Naive thymus-derived CD4-positive, alpha-beta T cell (primary cell): ENCODE measurements around the gene VAV2. TPM values are rescaled to one million over a fixed set of nuclear protein-coding genes. Genes with fewer than 3 reads are reported as not detected.

Experiments
- ATAC-seq: fragments of 150-1000 bp; cut with Tn5 transposase; 2 replicates; pipeline ENCODE4 v1.10.0; 2021; ENCODE audit warnings: mild to moderate bottlenecking, moderate library complexity
- CTCF ChIA-PET: fragments of 350-600 bp; sonication (Branson Sonifier 250); formaldehyde crosslinking; loops from one replicate; lab custom pipeline; 2021; ENCODE audit warnings: antibody characterized with exemption; lab: Charles Lee
- POLR2A ChIA-PET: fragments of 350-600 bp; sonication (Branson Sonifier 250); formaldehyde crosslinking; loops from one replicate; lab custom pipeline; 2021; ENCODE audit warnings: antibody characterized with exemption, inconsistent platforms; lab: Charles Lee
- DNase-seq, 9 donors: peaks; one replicate each; pipeline versions ENCODE4 v3.0.0 to v3.0.0-alpha.2; 2020 to 2022; ENCODE audit warnings: mixed read lengths in 1 of 9
- H3K27ac ChIP-seq: one replicate; pipeline ENCODE4 v1.7.0; 2013; ENCODE audit warnings: mild to moderate bottlenecking, low read depth, low read length, moderate library complexity
- H3K27me3 ChIP-seq, 2 donors: one replicate each; pipeline ENCODE4 v1.7.0; 2013; ENCODE audit warnings: low read length in 2 of 2, mild to moderate bottlenecking in 2 of 2, moderate library complexity in 2 of 2; ENCODE audit not compliant: control insufficient read depth in 2 of 2, insufficient read depth in 2 of 2
- H3K36me3 ChIP-seq, 3 experiments: 1 replicate in 2 of 3; 2 replicates in 1 of 3; pipeline ENCODE4 v1.7.0; 2013; ENCODE audit warnings: low read length in 3 of 3, mild to moderate bottlenecking in 3 of 3, moderate library complexity in 1 of 3; ENCODE audit not compliant: insufficient read depth in 3 of 3, control insufficient read depth in 2 of 3
- H3K4me1 ChIP-seq, 2 donors: one replicate each; pipeline ENCODE4 v1.7.0; 2013; ENCODE audit warnings: low read length in 2 of 2, mild to moderate bottlenecking in 2 of 2, moderate library complexity in 1 of 2; ENCODE audit not compliant: control insufficient read depth in 2 of 2, insufficient read depth in 2 of 2
- H3K4me3 ChIP-seq: 2 replicates; pipeline ENCODE4 v1.7.0; 2013; ENCODE audit warnings: mild to moderate bottlenecking, low read length
- H3K9me3 ChIP-seq, 3 experiments: 1 replicate in 2 of 3; 2 replicates in 1 of 3; pipeline ENCODE4 v1.7.0; 2013; ENCODE audit warnings: low read length in 3 of 3; ENCODE audit not compliant: control insufficient read depth in 2 of 3
- H3K27ac Mint-ChIP-seq, 9 donors: one replicate each; pipeline ENCODE4 v1.8.0; 2020 to 2022; ENCODE audit warnings: mixed read lengths in 9 of 9, mild to moderate bottlenecking in 8 of 9, moderate library complexity in 5 of 9, inconsistent platforms in 2 of 9
- H3K27me3 Mint-ChIP-seq, 5 donors: one replicate each; pipeline ENCODE4 v1.8.0; 2021 to 2022; ENCODE audit warnings: mixed read lengths in 5 of 5, mild to moderate bottlenecking in 1 of 5
- H3K36me3 Mint-ChIP-seq, 5 donors: one replicate each; pipeline ENCODE4 v1.8.0; 2020 to 2022; ENCODE audit warnings: mixed read lengths in 5 of 5, mild to moderate bottlenecking in 3 of 5, inconsistent platforms in 1 of 5
- H3K4me1 Mint-ChIP-seq, 7 donors: one replicate each; pipeline ENCODE4 v1.8.0; 2020 to 2022; ENCODE audit warnings: mixed read lengths in 7 of 7, mild to moderate bottlenecking in 3 of 7, inconsistent platforms in 1 of 7
- H3K4me3 Mint-ChIP-seq, 10 donors: one replicate each; pipeline ENCODE4 v1.8.0; 2020 to 2022; ENCODE audit warnings: mild to moderate bottlenecking in 10 of 10, mixed read lengths in 10 of 10, moderate library complexity in 6 of 10, inconsistent platforms in 2 of 10
- H3K9me3 Mint-ChIP-seq, 11 donors: one replicate each; pipeline ENCODE4 v1.8.0; 2020 to 2022; ENCODE audit warnings: mixed read lengths in 11 of 11, mild to moderate bottlenecking in 4 of 11, inconsistent platforms in 1 of 11, moderate library complexity in 1 of 11
- intact Hi-C, 2 donors: fragments of 100-400 bp; cut with micrococcal nuclease; formaldehyde crosslinking; loops; one replicate each; pipeline ENCODE4 v1.15.1; 2023
- polyA plus RNA-seq, 2 donors: library from polyadenylated mRNA; unstranded; fragments of 300-500 nt; fragmentation: Illumina TruSeq; gene quantifications; one replicate each; pipeline ENCODE4 v1.2.3, GENCODE V29; 2021
- total RNA-seq, 6 experiments: library from RNA in 5 of 6; stranded (reverse) in 5 of 6; gene quantifications; 1 replicate in 5 of 6; 2 replicates in 1 of 6; pipeline ENCODE4 v1.2.3 and lab custom pipeline; 2021 to 2026

The VAV2 gene
- total and polyA plus RNA-seq, 7 experiments from 2014 or later: 0.18 to 14.4 (median 1.9) TPM

GRCh38 chr9:133716564-133717112, 275.5 kb downstream of the VAV2 start:
- no peaks in the 10 kb centered on the region for H3K9me3 ChIP-seq
- Mint-ChIP-seq H3K9me3 (peaks cover 0 to 4% (median 0%) of the 10 kb centered on the region in 11 donors), H3K4me3 (no peak overlapping the region), H3K27ac (peak overlapping the region in 1 of 9 donors; percentile 55), H3K36me3 (no peaks in the 10 kb centered on the region), H3K27me3 (peaks cover 0 to 5% (median 0%) of the 10 kb centered on the region in 5 donors), H3K4me1 (peaks cover 0 to 7% (median 6%) of the 10 kb centered on the region in 7 donors)
- POLR2A ChIA-PET: interaction anchor here (1.1 to 2.1 kb wide), 2 partner anchors 40 to 60 kb away, joined by 4 to 8 read pairs; no protein-coding TSS in a partner anchor
- intact Hi-C loops: no loop called here
- H3K4me3 ChIP-seq: no peak overlapping the region
- CTCF ChIA-PET: interaction anchor here (0.7 to 2.6 kb wide), 8 partner anchors 9 to 183 kb away, joined by 3 to 8 read pairs (median 4); no protein-coding TSS in a partner anchor
- peaks cover 0 to 7% of the 10 kb centered on the region in 2 donors for H3K4me1 ChIP-seq
- DNase-seq (no peak), ATAC-seq (no peak)
- no peaks in the 10 kb centered on the region for H3K27me3 ChIP-seq
- H3K36me3 ChIP-seq: no peaks in the 10 kb centered on the region
- no peak overlapping the region for H3K27ac ChIP-seq

GRCh38 chr9:133715866-133716563, 276.1 kb downstream of the VAV2 start:
- Mint-ChIP-seq H3K36me3 (no peaks in the 10 kb centered on the region), H3K27me3 (no peaks in the 10 kb centered on the region), H3K4me1 (peaks cover 0 to 7% (median 6%) of the 10 kb centered on the region in 7 donors), H3K9me3 (peaks cover 0 to 4% (median 0%) of the 10 kb centered on the region in 11 donors), H3K27ac (peak overlapping the region in 5 of 9 donors; percentile 66 to 93 (median 78)), H3K4me3 (no peak overlapping the region)
- no peaks in the 10 kb centered on the region for H3K27me3 ChIP-seq
- intact Hi-C loops: loop anchor here (1.0 kb wide), 2 partner anchors 60 to 112 kb away; no protein-coding TSS in a partner anchor
- H3K9me3 ChIP-seq: no peaks in the 10 kb centered on the region
- ChIA-PET POLR2A (interaction anchor here (1.1 to 2.1 kb wide), 3 partner anchors 14 to 59 kb away, joined by 4 to 12 read pairs (median 8); no protein-coding TSS in a partner anchor), CTCF (interaction anchor here (0.7 to 2.6 kb wide), 10 partner anchors 9 to 182 kb away, joined by 3 to 8 read pairs (median 4); no protein-coding TSS in a partner anchor)
- no peak overlapping the region for H3K4me3 ChIP-seq
- DNase-seq (peak in 7 of 9 donors; percentile 36 to 63 (median 47)), ATAC-seq (peak; percentile 62)
- no peaks in the 10 kb centered on the region for H3K36me3 ChIP-seq
- H3K27ac ChIP-seq: no peak overlapping the region
- peaks cover 0 to 7% of the 10 kb centered on the region in 2 donors for H3K4me1 ChIP-seq

DNA sequence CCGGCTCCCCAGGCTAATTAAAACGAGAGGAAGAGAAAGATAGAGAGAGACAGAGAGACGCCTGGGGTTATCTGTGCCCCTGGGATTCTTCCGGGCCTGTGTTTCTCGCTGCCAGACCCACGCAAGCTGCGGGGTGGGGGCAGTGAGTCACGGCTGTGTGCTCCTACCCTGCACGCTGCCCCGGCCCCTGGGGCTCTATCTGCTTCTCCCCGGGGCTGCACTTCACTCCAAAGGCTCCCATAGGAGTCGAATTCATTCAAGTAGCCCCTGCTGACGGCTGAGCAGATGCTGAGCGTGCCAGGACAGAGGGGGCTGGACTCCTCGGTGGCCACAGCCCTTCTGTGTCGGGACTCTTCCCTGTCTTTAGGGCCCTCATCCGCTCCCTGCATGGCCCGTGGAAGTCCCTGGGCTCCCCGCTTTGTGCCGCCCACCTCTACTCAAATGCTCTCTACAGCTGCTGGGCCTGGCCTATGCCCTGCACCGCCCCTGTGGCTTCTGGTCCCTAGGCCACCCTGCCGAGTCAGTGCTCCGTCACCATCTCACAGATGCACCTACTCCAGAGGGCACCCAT, 276.7 kb downstream of the VAV2 start:
- Histone ChIP-seq H3K27ac (no peak overlapping the region), H3K9me3 (no peaks in the 10 kb centered on the region), H3K4me3 (no peak overlapping the region), H3K27me3 (no peaks in the 10 kb centered on the region), H3K36me3 (no peaks in the 10 kb centered on the region), H3K4me1 (peaks cover 0 to 8% of the 10 kb centered on the region in 2 donors)
- ATAC-seq (peak; percentile 10), DNase-seq (no peak)
- H3K27me3 Mint-ChIP-seq: no peaks in the 10 kb centered on the region
- peak overlapping the region in 5 of 9 donors; percentile 66 to 93 (median 78) for H3K27ac Mint-ChIP-seq
- no peak overlapping the region for H3K4me3 Mint-ChIP-seq
- H3K4me1 Mint-ChIP-seq: peaks cover 0 to 10% (median 8%) of the 10 kb centered on the region in 7 donors
- ChIA-PET POLR2A (interaction anchor here (1.0 to 2.1 kb wide), 3 partner anchors 13 to 39 kb away, joined by 3 to 12 read pairs (median 8); no protein-coding TSS in a partner anchor), CTCF (interaction anchor here (0.6 to 2.6 kb wide), 8 partner anchors 7 to 337 kb away, joined by 3 to 8 read pairs (median 4); no protein-coding TSS in a partner anchor)
- no peaks in the 10 kb centered on the region for H3K36me3 Mint-ChIP-seq
- intact Hi-C loops: loop anchor here (1.0 kb wide), 2 partner anchors 59 to 111 kb away; no protein-coding TSS in a partner anchor
- H3K9me3 Mint-ChIP-seq: peaks cover 0 to 3% (median 0%) of the 10 kb centered on the region in 11 donors

DNA sequence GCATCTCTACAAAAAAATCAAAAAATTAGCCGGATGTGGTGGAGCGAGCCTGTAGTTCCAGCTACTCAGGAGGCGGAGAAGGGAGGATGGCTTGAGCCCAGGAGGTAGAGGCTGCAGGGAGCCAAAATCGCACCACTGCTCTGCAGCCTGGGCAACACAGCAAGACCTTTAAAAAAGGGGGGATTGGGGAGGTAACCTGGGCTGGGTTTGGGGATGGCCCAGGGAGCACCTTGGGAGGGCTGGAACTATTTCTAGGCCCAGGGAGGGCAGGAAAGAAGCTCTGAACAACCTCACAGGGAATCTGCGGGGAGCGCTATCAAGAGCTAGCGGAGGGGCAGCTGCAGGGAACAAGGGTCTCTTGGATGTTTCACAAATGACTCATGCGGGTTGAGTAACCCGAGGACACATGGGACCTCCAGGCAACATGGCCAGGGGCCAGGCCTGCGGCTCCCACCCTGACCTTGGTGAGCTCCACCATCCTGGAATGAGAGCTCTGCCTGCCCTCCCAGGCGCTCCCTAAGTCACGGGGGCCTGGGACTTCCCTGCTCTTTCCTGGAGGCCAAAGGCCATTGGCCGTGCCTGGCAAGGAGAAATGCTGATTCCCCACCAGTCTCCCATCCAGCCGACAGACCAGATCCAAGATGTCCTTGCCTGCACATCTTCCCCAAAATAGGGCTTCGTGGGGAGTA, 277.4 kb downstream of the VAV2 start:
- no peak overlapping the region for H3K4me3 Mint-ChIP-seq
- ATAC-seq (no peak), DNase-seq (no peak)
- H3K9me3 Mint-ChIP-seq: peaks cover 0 to 3% (median 0%) of the 10 kb centered on the region in 11 donors
- peaks cover 0 to 15% (median 9%) of the 10 kb centered on the region in 7 donors for H3K4me1 Mint-ChIP-seq
- H3K27ac ChIP-seq: no peak overlapping the region
- H3K36me3 Mint-ChIP-seq: no peaks in the 10 kb centered on the region
- POLR2A ChIA-PET: interaction anchor here (1.0 to 2.1 kb wide), 3 partner anchors 12 to 38 kb away, joined by 3 to 12 read pairs (median 8); no protein-coding TSS in a partner anchor
- H3K4me1 ChIP-seq: peaks cover 3 to 14% of the 10 kb centered on the region in 2 donors
- H3K4me3 ChIP-seq: no peak overlapping the region
- H3K9me3 ChIP-seq: no peaks in the 10 kb centered on the region
- intact Hi-C loops: loop anchor here (1.0 kb wide), 2 partner anchors 58 to 110 kb away; no protein-coding TSS in a partner anchor
- no peaks in the 10 kb centered on the region for H3K36me3 ChIP-seq
- H3K27ac Mint-ChIP-seq: peak overlapping the region in 7 of 9 donors; percentile 23 to 72 (median 28)
- CTCF ChIA-PET: interaction anchor here (0.6 to 2.6 kb wide), 9 partner anchors 8 to 336 kb away, joined by 3 to 8 read pairs (median 4); no protein-coding TSS in a partner anchor
- no peaks in the 10 kb centered on the region for H3K27me3 Mint-ChIP-seq
- H3K27me3 ChIP-seq: no peaks in the 10 kb centered on the region

- no peaks in the 10 kb centered on the region for H3K36me3 Mint-ChIP-seq
- Histone ChIP-seq H3K27ac (no peak overlapping the region), H3K4me3 (no peak overlapping the region), H3K9me3 (no peaks in the 10 kb centered on the region), H3K36me3 (no peaks in the 10 kb centered on the region), H3K27me3 (no peaks in the 10 kb centered on the region), H3K4me1 (peaks cover 8 to 21% of the 10 kb centered on the region in 2 donors)
- H3K27ac Mint-ChIP-seq: peak overlapping the region in 5 of 9 donors; percentile 28 to 72 (median 38)
- H3K4me3 Mint-ChIP-seq: no peak overlapping the region
- ChIA-PET POLR2A (interaction anchor here (1.0 to 16.7 kb wide), 3 partner anchors 12 to 35 kb away, joined by 3 to 448 read pairs (median 12); no protein-coding TSS in a partner anchor), CTCF (interaction anchor here (0.7 to 2.6 kb wide), 6 partner anchors 9 to 65 kb away, joined by 3 to 8 read pairs (median 4); no protein-coding TSS in a partner anchor)
- peaks cover 5 to 22% (median 16%) of the 10 kb centered on the region in 7 donors for H3K4me1 Mint-ChIP-seq
- no peak for DNase-seq
- intact Hi-C loops: no loop called here
- ATAC-seq: no peak
- peaks cover 0 to under 1% (median 0%) of the 10 kb centered on the region in 11 donors for H3K9me3 Mint-ChIP-seq
- H3K27me3 Mint-ChIP-seq: peaks cover 0 to 5% (median 0%) of the 10 kb centered on the region in 5 donors
These were observed 278.1 kb downstream of the VAV2 start for GRCh38 chr9:133713960-133714495.
